CD4-positive, alpha-beta T cell treated with Interleukin-1 beta for 1 hour (primary cell): Measurements from ENCODE around the gene PPM1L.

Experiments
- DNase-seq, 2 donors: peaks; one replicate each; pipeline ENCODE4 v3.0.0-alpha.2; 2020 to 2022

The PPM1L gene

GRCh38 chr3:161104561-161105551 lies 348.8 kb downstream of the PPM1L start, which contains the start of gene B3GALNT1:
TSS of gene B3GALNT1 (minus strand) at chr3:161105349. CDS start at chr3:161086754, 18,595 bp downstream.
- DNase-seq, result peak; percentile 4 to 21

- no peak for DNase-seq
Measured at GRCh38 chr3:161107311-161107710, 351.3 kb downstream of the PPM1L start.

GRCh38 chr3:161108840-161109239 lies 352.8 kb downstream of the PPM1L start:
- DNase-seq, result no peak

GRCh38 chr3:161117646-161118045 lies 361.6 kb downstream of the PPM1L start:
- DNase-seq, result no peak

GRCh38 chr3:161126495-161126894 lies 370.5 kb downstream of the PPM1L start:
- DNase-seq, result no peak
